K562 (cell line): Measurements from ENCODE around the gene NUFIP2. TPM values are rescaled to one million over a fixed set of nuclear protein-coding genes. Genes with fewer than 3 reads are reported as not detected.

Experiments
- ATAC-seq: fragments of 200-7000 bp; cut with Tn5 transposase; 3 replicates; pipeline ENCODE4 v1.9.1; 2020; ENCODE audit warnings: moderate library complexity
- BruUV-seq: library from RNA; stranded (reverse); fragments of 400-500 nt; replicated peaks from 2 replicates; lab custom pipeline; 2021; lab: Mats Ljungman, UMichigan
- CTCF ChIA-PET: fragments of 300-600 bp; formaldehyde crosslinking; extraction: SDS; loops from one replicate; lab custom pipeline; 2021; ENCODE audit warnings: low intra/inter-chr PET ratio; lab: Yijun Ruan, JAX
- POLR2A ChIA-PET: fragments of 300-600, 350-650 bp; sonication (Branson Sonifier 250); formaldehyde crosslinking; extraction: SDS; loops from one replicate; lab custom pipeline; 2021; ENCODE audit warnings: antibody characterized with exemption, inconsistent platforms; lab: Yijun Ruan, JAX
- DNase-seq, 4 experiments: peaks; one replicate each; pipeline versions ENCODE4 v3.0.0 to v3.0.0-alpha.2; 2011 to 2018; ENCODE audit warnings: low spot score in 3 of 4, mixed read lengths in 3 of 4; ENCODE audit errors: extremely low read depth in 1 of 4
- FAIRE-seq: peaks from 2 replicates; lab custom pipeline; 2011; peaks lifted over from hg19 to GRCh38; lab: Jason Lieb, UNC
- H2AFZ ChIP-seq: 2 replicates; pipeline ENCODE4 v1.6.0; 2011; ENCODE audit warnings: low read depth, low read length, control low read depth, inconsistent platforms
- H3K27ac ChIP-seq: fragments of 200-600 bp; 3 replicates; pipeline ENCODE4 v1.8.0; 2011; ENCODE audit warnings: low read depth, mild to moderate bottlenecking, control low read depth, inconsistent platforms, low read length, moderate library complexity, mixed read lengths; ENCODE audit errors: extremely low read depth
- H3K27me3 ChIP-seq, 2 experiments: fragments of 300-600 bp in 1 of 2; 2 replicates in 1 of 2; 3 replicates in 1 of 2; pipeline versions ENCODE4 v1.6.0 to v1.8.0; 2011; ENCODE audit warnings: inconsistent platforms in 2 of 2, low read length in 2 of 2, mild to moderate bottlenecking in 1 of 2, mixed read lengths in 1 of 2, moderate library complexity in 1 of 2; ENCODE audit not compliant: control insufficient read depth in 2 of 2, insufficient read depth in 2 of 2
- H3K36me3 ChIP-seq: fragments of 300-600 bp; 3 replicates; pipeline ENCODE4 v1.8.0; 2011; ENCODE audit warnings: mild to moderate bottlenecking, low read length, inconsistent platforms; ENCODE audit not compliant: control insufficient read depth, insufficient read depth
- H3K4me1 ChIP-seq, 2 experiments: fragments of 200-600 bp in 1 of 2; replicated peaks in 1 of 2; 2 replicates in 1 of 2; 3 replicates in 1 of 2; pipeline versions ENCODE4 v1.5.1 to v1.8.0; 2011; ENCODE audit warnings: inconsistent platforms in 2 of 2, low read length in 2 of 2, mild to moderate bottlenecking in 1 of 2, mixed read lengths in 1 of 2, moderate library complexity in 1 of 2; ENCODE audit not compliant: control insufficient read depth in 2 of 2, insufficient read depth in 2 of 2
- H3K4me2 ChIP-seq: 2 replicates; pipeline ENCODE4 v1.6.1; 2011; ENCODE audit warnings: low read length, control low read depth, inconsistent platforms, mixed read lengths; ENCODE audit not compliant: insufficient read depth
- H3K4me3 ChIP-seq: fragments of 200-600 bp; sonication (generic), shearing (Covaris generic); 2 replicates; pipeline ENCODE4 v1.5.1; 2016; ENCODE audit warnings: control low read depth, inconsistent platforms
- H3K79me2 ChIP-seq: fragments of 200-600 bp; 3 replicates; pipeline ENCODE4 v1.8.0; 2011; ENCODE audit warnings: low read length, inconsistent platforms; ENCODE audit not compliant: control insufficient read depth, insufficient read depth
- H3K9ac ChIP-seq, 2 experiments: 2 replicates each; pipeline versions ENCODE4 v1.6.0 to v1.6.1; 2011; ENCODE audit warnings: low read depth in 2 of 2, low read length in 2 of 2, control low read depth in 1 of 2, inconsistent platforms in 1 of 2, mild to moderate bottlenecking in 1 of 2, mixed read lengths in 1 of 2; ENCODE audit not compliant: insufficient read depth in 1 of 2
- H3K9me1 ChIP-seq: one replicate; pipeline ENCODE4 v1.6.0; 2011; ENCODE audit warnings: inconsistent platforms, mild to moderate bottlenecking, low read length, moderate library complexity; ENCODE audit not compliant: control insufficient read depth, insufficient read depth
- H3K9me3 ChIP-seq: replicated peaks from 2 replicates; pipeline ENCODE4 v1.5.1; 2011; ENCODE audit warnings: low read depth, low read length, inconsistent platforms; ENCODE audit not compliant: control insufficient read depth, insufficient read depth
- H4K20me1 ChIP-seq: replicated peaks from 2 replicates; pipeline ENCODE4 v1.6.1; 2011; ENCODE audit warnings: low read length, inconsistent platforms, mixed read lengths; ENCODE audit not compliant: control insufficient read depth, insufficient read depth
- CBX3 ChIP-seq, 2 experiments: IDR thresholded peaks; 1 replicate in 1 of 2; 2 replicates in 1 of 2; pipeline ENCODE4 v1.6.1; 2012; ENCODE audit warnings: inconsistent platforms in 2 of 2, low read length in 2 of 2, borderline replicate concordance in 1 of 2, control low read depth in 1 of 2
- CCNT2 ChIP-seq: IDR thresholded peaks from 2 replicates; pipeline ENCODE4 v1.6.1; 2011; ENCODE audit warnings: borderline replicate concordance, low read depth, mild to moderate bottlenecking, moderate library complexity, mixed read lengths, low read length; ENCODE audit not compliant: insufficient read length; ENCODE audit errors: extremely low read depth
- CREM ChIP-seq: IDR thresholded peaks from 2 replicates; pipeline ENCODE4 v1.6.1; 2014; ENCODE audit warnings: antibody characterized with exemption, low read depth
- ESRRA ChIP-seq: fragments of 450-650 bp; IDR thresholded peaks from 2 replicates; pipeline ENCODE4 v1.6.1; 2014; ENCODE audit warnings: low read depth, mild to moderate bottlenecking, moderate library complexity, borderline replicate concordance
- HDAC2 ChIP-seq: fragments of 450-650 bp; IDR thresholded peaks from 2 replicates; pipeline ENCODE4 v1.6.1; 2016; ENCODE audit warnings: mild to moderate bottlenecking
- JUND ChIP-seq, 2 experiments: IDR thresholded peaks; 2 replicates in 1 of 2; 3 replicates in 1 of 2; pipeline ENCODE4 v1.6.1; 2011; ENCODE audit warnings: borderline replicate concordance in 2 of 2, low read depth in 2 of 2, low read length in 2 of 2, improper control_type of control experiment in 1 of 2, missing biosample characterization in 1 of 2, missing genetic modification characterization in 1 of 2, missing genetic modification reagents in 1 of 2
- KDM1A ChIP-seq, 2 experiments: fragments of 450-650 bp; IDR thresholded peaks; 2 replicates each; pipeline ENCODE4 v1.6.1; 2016; ENCODE audit warnings: mild to moderate bottlenecking in 2 of 2
- KLF13 ChIP-seq: fragments of 450-650 bp; IDR thresholded peaks from 2 replicates; pipeline ENCODE4 v1.6.1; 2016; ENCODE audit warnings: missing genetic modification characterization, low read depth, mild to moderate bottlenecking, missing compliant biosample characterization, moderate library complexity, borderline replicate concordance
- MEIS2 ChIP-seq: fragments of 450-650 bp; IDR thresholded peaks from 2 replicates; pipeline ENCODE4 v1.6.1; 2014; ENCODE audit warnings: mild to moderate bottlenecking; ENCODE audit not compliant: partially characterized antibody
- PRPF4 ChIP-seq: fragments of 200-400 bp; formaldehyde crosslinking; IDR thresholded peaks from one replicate; pipeline ENCODE4 v1.6.1; 2017; ENCODE audit warnings: low read length, low read depth, mild to moderate bottlenecking; ENCODE audit not compliant: insufficient read depth, poor library complexity, severe bottlenecking
- RBBP5 ChIP-seq: fragments of 200-600 bp; sonication (generic); IDR thresholded peaks from 2 replicates; pipeline ENCODE4 v1.6.1; 2012; ENCODE audit warnings: borderline replicate concordance, mild to moderate bottlenecking, low read length, control low read depth, inconsistent platforms; ENCODE audit not compliant: insufficient read depth, poor library complexity, severe bottlenecking
- RFX1 ChIP-seq: fragments of 450-650 bp; IDR thresholded peaks from 2 replicates; pipeline ENCODE4 v1.6.1; 2016; ENCODE audit warnings: mild to moderate bottlenecking, moderate library complexity
- TGIF2 ChIP-seq: sonication (generic); formaldehyde crosslinking; IDR thresholded peaks from 2 replicates; pipeline ENCODE4 v1.8.1; 2022; ENCODE audit warnings: mild to moderate bottlenecking, missing genetic modification reagents, moderate library complexity
- ZNF785 ChIP-seq: fragments of 250-450 bp; sonication (Bioruptor Pico); IDR thresholded peaks from 2 replicates; pipeline ENCODE4 v1.4.0; 2020; ENCODE audit warnings: mild to moderate bottlenecking
- WGBS: fragments of 100-300 bp; shearing (Covaris generic); methylation state at CpG from one replicate; pipeline ENCODE4 v1.1.6; 2016; ENCODE audit warnings: low coverage, mixed read lengths; ENCODE audit not compliant: insufficient coverage; ENCODE audit errors: missing lambda C conversion rate; 5-methylcytosine and 5-hydroxymethylcytosine counted together
- in situ Hi-C: fragments of 300-500 bp; cut with MboI; formaldehyde crosslinking; loops from 4 replicates; pipeline ENCODE4 v1.15.0; 2018; ENCODE audit warnings: inconsistent platforms, mixed read lengths
- intact Hi-C: fragments of 100-400 bp; cut with micrococcal nuclease; formaldehyde crosslinking; loops from 2 replicates; pipeline ENCODE4 v1.14.2; 2022
- polyA plus RNA-seq, 8 experiments: library from polyadenylated mRNA; depleted of rRNA in 4 of 8; stranded (reverse) in 5 of 8; unstranded in 3 of 8; fragments of >200 nt; fragmentation: Nextera tagmentation in 2 of 8; fragmentation: Illumina TruSeq in 1 of 8; extraction: Ambion mirVana in 2 of 8; extraction: Trizol in 1 of 8; gene quantifications; 2 replicates each; pipeline versions ENCODE4 v1.2.1 to v1.2.3, GENCODE V29; 2011 to 2014; ENCODE audit warnings: inconsistent platforms in 1 of 8, missing spikeins in 1 of 8
- total RNA-seq, 7 experiments: library from RNA; depleted of rRNA in 6 of 7; stranded (reverse); fragments of >200 nt in 6 of 7; fragmentation: Illumina TruSeq in 2 of 7; extraction: Trizol in 2 of 7; gene quantifications; 2 replicates each; pipeline versions ENCODE4 v1.2.1 to v1.2.3, GENCODE V29; 2011 to 2021; ENCODE audit warnings: low replicate concordance in 1 of 7
- TF ChIP-seq, protein P1 (sequence below): fragments of 450-650 bp; IDR thresholded peaks from 2 replicates; pipeline ENCODE4 v1.6.1; 2016; ENCODE audit warnings: borderline replicate concordance
- TF ChIP-seq, protein P2 (sequence below), 2 experiments: IDR thresholded peaks in 1 of 2; conservative IDR thresholded peaks in 1 of 2; 2 replicates each; pipeline ENCODE4 v1.6.1; 2016; ENCODE audit warnings: low read depth in 2 of 2, mild to moderate bottlenecking in 1 of 2, missing compliant biosample characterization in 1 of 2, missing genetic modification characterization in 1 of 2, moderate library complexity in 1 of 2

The NUFIP2 gene
- total and polyA plus RNA-seq, 9 of the 15 experiments (the other 6 are each of a cell fraction or from before 2014, with no cell fraction given), result 4.9 to 40.7 (median 18.5) TPM

DNA sequence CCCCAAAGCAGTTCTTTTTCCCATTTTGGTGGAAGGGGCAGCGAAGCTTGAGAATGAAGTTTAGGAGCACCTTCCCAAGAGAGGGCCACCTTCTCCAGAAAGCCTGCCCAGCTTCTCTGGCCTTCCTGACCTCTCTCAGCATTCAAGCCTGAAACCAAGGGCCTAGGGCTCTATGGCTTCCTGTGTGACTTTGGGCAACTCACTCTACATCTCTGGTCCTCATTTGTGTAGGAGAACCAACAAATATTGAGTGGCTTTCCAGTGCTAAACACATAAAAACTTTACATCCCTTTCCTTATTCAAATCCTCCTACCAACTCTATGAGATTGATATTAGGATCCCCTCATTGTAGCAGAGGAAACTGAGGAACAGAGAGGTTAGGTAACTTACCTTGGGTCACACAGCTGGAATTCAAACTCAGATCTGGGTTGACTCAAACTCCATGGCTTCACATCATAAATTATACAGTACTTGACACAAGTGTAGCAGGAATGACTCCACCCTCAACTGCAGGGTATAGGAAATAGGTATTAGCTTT is 81.8 kb downstream of the NUFIP2 start:
- in situ Hi-C loops, result loop anchor here (5.0 kb wide), 1 partner anchor 65 kb away; no protein-coding TSS in a partner anchor
- H2AFZ ChIP-seq, result no peak overlapping the region
- CTCF ChIA-PET, result no interaction called here
- no peaks in the 10 kb centered on the region for H3K27me3 ChIP-seq
- H3K27ac ChIP-seq, result no peak overlapping the region
- no peaks in the 10 kb centered on the region for H3K36me3 ChIP-seq
- no peak for DNase-seq
- H3K4me1 ChIP-seq, result no peaks in the 10 kb centered on the region; a peak in 1 of 5 replicates
- no peaks in the 10 kb centered on the region for H3K9me3 ChIP-seq
- BruUV-seq, result no TSS peak
- no peaks in the 10 kb centered on the region for H4K20me1 ChIP-seq
- ATAC-seq, result no peak
- no peak overlapping the region for H3K4me2 ChIP-seq
- H3K79me2 ChIP-seq, result no peaks in the 10 kb centered on the region
- no peak overlapping the region for H3K9ac ChIP-seq
- intact Hi-C loops, result no loop called here
- POLR2A ChIA-PET, result interaction anchor here (0.7 kb wide), 1 partner anchor 398 kb away, joined by 4 read pairs; no protein-coding TSS in a partner anchor
- H3K4me3 ChIP-seq, result no peak overlapping the region
- FAIRE-seq, result peak; percentile 74
- 100% methylated on average over 1 of the region's 1 CpG for WGBS
- H3K9me1 ChIP-seq, result no peaks in the 10 kb centered on the region
- no peak for TF ChIP-seq CREM
- TF ChIP-seq ZNF785 (CRISPR knock-in tag), result no peak
- TF ChIP-seq, protein P1, sequence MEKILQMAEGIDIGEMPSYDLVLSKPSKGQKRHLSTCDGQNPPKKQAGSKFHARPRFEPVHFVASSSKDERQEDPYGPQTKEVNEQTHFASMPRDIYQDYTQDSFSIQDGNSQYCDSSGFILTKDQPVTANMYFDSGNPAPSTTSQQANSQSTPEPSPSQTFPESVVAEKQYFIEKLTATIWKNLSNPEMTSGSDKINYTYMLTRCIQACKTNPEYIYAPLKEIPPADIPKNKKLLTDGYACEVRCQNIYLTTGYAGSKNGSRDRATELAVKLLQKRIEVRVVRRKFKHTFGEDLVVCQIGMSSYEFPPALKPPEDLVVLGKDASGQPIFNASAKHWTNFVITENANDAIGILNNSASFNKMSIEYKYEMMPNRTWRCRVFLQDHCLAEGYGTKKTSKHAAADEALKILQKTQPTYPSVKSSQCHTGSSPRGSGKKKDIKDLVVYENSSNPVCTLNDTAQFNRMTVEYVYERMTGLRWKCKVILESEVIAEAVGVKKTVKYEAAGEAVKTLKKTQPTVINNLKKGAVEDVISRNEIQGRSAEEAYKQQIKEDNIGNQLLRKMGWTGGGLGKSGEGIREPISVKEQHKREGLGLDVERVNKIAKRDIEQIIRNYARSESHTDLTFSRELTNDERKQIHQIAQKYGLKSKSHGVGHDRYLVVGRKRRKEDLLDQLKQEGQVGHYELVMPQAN, result peak; percentile 37; the same call in 1 of the 2 replicates
- no peak for TF ChIP-seq CCNT2
- TF ChIP-seq, protein P2, sequence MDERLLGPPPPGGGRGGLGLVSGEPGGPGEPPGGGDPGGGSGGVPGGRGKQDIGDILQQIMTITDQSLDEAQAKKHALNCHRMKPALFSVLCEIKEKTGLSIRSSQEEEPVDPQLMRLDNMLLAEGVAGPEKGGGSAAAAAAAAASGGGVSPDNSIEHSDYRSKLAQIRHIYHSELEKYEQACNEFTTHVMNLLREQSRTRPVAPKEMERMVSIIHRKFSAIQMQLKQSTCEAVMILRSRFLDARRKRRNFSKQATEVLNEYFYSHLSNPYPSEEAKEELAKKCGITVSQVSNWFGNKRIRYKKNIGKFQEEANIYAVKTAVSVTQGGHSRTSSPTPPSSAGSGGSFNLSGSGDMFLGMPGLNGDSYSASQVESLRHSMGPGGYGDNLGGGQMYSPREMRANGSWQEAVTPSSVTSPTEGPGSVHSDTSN (CRISPR knock-in tag; IDR thresholded peaks at IDR 0.05; ENCODE audit: low read depth), result no peak
- TF ChIP-seq, protein P2 (tag; conservative IDR thresholded peaks at IDR 0.05; ENCODE audit: low read depth), result peak; percentile 41; the same call in 1 of the 2 replicates
- TF ChIP-seq JUND (IDR thresholded peaks at IDR 0.05; ENCODE audit: borderline replicate concordance, low read depth, low read length), result no peak
- TF ChIP-seq JUND (tag; IDR thresholded peaks at IDR 0.05; ENCODE audit: borderline replicate concordance, low read depth, low read length), result peak; percentile 17; the same call in 1 of the 3 replicates
- TF ChIP-seq RBBP5, result no peak
- TF ChIP-seq KDM1A (IDR thresholded peaks at IDR 0.05), result peak; percentile 84 to 91
- no peak for TF ChIP-seq RFX1
- peak; percentile 72; the same call in 1 of the 2 replicates for TF ChIP-seq ESRRA
- peak; percentile 93 for TF ChIP-seq HDAC2
- TF ChIP-seq PRPF4, result no peak
- peak; percentile 36 for TF ChIP-seq MEIS2
- no peak for TF ChIP-seq KLF13 (tag)
- TF ChIP-seq CBX3 (IDR thresholded peaks at IDR 0.05; ENCODE audit: borderline replicate concordance in 1 of 2, low read length in 2 of 2), result no peak
- TF ChIP-seq TGIF2, result no peak
